HG02938 (cell line): ENCODE results near the gene ELMO1.
A peak's percentile ranks its signal among the peaks of the same experiment; 100 is the strongest.

Experiments used
- ATAC-seq: cut with Tn5 transposase; IDR thresholded peaks from one replicate; pipeline ENCODE4 v1.9.1; 2021; ENCODE audit warnings: mild to moderate bottlenecking, moderate library complexity; ENCODE audit not compliant: unreplicated experiment

Gene ELMO1

GRCh38 chr7:37475646-37476045 lies 27.0 kb upstream of the ELMO1 start:
- no peak for ATAC-seq

DNA sequence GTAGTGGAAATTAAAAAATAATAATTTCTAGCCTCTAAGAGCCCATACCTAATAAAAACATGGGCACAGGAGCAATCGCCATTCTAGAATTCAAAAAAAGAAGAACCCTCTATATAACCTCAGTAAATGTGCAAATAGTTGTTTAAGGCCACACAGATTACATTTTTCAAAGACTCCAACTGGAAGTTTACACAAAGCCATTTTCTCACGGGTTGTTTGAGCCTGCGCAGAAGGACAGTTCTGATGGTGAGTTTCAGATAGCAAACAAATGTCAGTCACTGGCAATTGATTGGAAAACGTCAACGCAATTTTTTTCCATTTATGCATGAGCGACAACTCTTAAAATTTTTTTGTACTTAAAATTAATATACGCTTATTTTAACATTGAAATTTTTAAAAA lies 23.0 kb upstream of the ELMO1 start:
- no peak for ATAC-seq

DNA sequence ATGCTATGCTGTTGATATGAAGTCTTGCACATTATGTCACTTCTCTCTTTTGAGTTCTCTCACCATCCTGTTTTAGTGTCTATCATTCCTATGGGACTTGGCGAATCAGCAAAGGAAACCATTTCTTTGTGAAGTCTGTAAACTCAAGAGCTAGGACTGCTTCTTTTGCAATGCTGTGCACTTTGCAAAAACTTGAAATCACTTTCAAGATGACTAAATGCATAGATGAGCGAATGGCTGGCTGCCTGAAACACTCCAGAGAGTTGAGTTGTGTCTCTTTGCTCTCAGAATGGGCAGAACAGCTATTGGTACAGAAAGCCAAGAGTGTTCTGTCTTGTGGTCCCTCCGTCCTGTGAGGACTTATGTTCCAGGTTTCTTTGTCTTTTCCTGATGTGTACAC lies 18.3 kb upstream of the ELMO1 start:
- ATAC-seq: peak; percentile 68

DNA sequence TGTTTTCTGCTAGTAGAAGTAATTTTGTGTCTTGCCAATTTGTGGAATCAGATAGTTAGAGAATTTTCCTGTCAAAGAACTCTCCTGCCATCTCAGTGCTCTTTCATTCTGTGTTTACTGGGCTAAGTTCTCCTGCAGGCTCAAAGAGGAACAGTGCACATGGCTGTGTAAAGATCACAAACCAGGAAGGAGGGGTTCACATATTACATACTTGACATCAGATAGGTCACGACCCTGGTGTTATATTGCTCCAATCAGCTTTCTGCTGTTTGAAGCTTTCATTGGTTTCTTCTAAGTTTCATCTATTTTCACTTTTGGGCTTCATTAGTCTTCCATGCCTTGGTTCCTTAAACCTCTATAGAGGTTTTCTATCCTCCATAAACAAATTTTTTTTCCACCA lies 13.5 kb upstream of the ELMO1 start:
- ATAC-seq: no peak

DNA sequence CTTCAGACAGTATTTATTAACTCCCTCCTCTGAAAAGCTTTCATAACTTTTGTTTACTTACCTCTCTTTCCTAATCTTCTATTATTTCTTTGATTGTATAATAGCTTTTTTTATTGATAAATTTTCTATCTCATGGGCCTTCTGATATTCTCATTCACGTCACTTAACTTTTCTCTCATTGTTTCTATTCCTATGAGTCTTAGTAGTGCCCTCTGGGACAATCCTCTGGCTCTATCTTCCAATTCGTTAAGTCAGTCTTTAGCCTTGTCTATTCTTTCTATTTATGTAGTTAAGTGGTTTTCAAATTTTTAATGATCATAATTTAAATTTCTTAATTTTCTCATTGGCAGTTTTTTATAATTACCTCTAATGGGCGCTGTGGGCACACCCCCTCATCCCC lies 6.4 kb upstream of the ELMO1 start:
- ATAC-seq: no peak

DNA sequence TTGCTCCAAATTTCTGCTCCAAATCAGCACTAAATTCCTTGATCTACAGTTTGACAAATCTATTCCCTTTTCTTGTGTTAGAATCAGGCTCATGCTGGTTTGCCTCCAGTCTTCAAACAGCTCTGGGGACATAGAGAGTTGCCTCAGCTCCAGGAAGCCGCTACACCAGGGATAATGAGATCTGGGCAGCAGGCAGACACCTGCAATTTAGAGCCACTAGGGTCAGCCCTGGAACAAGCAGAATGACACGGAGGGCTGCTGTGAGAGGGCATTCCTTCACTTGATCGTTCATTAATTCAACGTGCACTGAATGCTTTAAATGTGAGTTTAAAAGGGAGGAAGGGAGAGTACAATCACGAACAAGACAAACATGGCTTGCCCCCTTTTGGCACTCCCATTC lies 3.7 kb upstream of the ELMO1 start:
- ATAC-seq: no peak

DNA sequence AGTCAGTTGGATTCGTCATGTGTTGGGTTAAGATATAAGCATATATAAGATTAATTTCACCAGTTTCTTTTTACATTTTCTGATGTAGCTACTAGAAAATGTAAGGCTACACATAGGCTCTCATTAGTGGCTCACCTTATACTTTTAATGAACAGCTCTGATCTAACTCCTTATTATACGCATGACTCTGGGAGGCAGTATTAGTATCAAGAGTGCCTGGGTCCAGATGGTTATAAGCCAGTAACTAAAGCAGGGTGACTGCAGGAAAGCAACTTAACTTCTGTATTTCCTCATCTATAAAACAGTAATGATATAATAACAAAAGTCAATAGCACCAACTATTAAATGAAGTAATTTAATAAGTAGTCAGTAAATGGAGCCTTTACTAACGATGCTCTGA lies 1.4 kb upstream of the ELMO1 start:
- no peak for ATAC-seq

DNA sequence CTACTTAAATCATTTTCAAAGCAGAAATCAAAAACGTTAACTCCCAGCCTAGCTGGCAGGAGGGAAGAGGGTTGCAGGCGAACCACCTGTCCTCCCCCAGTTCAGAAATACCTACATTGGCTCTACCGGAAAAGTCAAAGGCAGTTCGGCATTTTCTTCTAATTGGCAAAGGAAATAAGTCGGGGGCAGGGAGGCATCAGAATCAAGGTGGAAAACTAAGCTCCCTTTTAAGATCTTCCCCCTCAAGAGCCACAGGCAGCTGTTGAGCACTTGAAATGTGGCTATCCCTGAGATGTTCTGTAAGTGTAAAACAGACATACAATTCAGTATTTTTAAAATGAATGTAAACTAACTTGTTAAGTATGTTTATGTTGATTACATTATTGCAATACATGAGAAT lies 957 bp upstream of the ELMO1 start:
- ATAC-seq: no peak

- ATAC-seq: peak; percentile 23
These were observed 541 bp downstream of the ELMO1 start for GRCh38 chr7:37448011-37448635.

DNA sequence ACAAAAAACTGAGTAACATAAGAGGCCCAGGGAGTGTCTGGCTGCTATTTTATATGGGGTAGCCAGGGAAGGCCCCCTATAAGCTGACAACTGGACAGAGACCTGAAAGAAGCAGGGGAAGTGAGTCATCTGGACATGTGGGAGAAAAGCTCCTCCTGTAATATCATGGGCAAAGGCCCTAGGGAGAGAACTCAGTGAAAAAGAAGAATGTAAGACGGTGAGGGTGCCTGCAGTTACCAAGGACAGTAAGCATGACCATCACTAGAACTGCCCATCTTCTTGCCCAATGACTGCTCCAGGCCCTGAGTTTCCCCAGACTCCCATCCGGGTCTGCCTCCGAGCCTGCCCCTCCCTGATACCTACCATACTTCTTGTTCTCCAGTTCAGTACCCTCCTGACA lies 2.3 kb downstream of the ELMO1 start:
- no peak for ATAC-seq

DNA sequence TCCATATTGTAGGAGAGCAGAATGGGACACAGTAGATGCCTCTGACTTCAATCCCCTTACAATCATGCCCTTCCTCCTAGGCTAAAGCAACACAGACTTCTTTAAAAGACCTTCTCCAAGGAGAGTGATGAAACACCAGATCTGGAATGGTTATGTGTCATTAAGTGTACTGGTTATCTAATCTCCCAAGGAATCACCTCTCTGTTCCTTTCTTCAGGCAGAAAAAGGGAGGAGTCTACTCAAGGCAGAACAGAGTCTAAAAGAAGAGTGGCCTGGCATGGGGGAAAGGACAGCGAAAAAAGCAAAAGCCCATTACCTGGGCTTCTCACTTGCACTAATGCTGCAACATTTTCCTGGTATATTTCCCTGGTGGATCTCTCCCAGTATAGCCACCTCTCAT lies 2.9 kb downstream of the ELMO1 start:
- ATAC-seq: no peak

GRCh38 chr7:37445064-37445723 lies 3.5 kb downstream of the ELMO1 start:
- ATAC-seq: no peak

- ATAC-seq: no peak
These were observed 5.0 kb downstream of the ELMO1 start for GRCh38 chr7:37443627-37444026.

DNA sequence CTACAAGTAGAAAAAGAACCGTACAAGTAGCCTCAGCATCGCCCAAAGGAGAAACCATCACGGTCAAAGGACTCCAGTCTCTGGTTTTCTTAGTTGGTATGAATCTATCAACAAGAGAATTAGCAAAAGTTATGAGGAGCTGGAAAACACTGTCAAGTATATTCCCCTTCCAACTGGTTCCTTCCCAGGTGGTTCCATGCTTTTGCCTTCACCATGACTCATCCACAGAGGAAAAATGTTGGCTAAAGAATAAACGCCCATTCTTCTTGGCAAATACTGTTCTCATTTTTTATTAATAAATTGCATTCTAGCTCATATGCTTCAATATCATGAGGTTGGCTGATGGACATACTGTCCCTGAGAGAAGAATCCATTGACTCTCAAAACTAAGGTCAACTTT lies 6.4 kb downstream of the ELMO1 start:
- ATAC-seq: no peak

GRCh38 chr7:37441816-37442215 lies 6.8 kb downstream of the ELMO1 start:
- no peak for ATAC-seq

DNA sequence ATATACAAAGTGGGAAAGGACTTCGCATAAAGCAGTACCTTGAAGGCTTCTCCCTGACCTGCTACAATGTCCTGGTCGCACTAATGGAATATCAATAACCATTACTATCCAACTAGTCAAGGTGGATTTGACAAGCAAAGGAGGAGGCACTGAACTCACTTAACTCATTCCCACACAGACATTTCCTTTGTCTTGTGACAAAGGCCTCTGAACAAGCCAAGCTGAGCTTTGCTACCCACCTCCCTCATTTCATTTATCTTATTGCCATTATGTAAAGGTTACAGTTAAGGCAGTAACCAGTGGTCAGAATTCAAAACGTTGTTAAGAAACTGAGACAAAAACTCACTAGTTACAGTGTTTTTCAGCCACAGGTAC lies 7.3 kb downstream of the ELMO1 start:
- ATAC-seq: no peak

DNA sequence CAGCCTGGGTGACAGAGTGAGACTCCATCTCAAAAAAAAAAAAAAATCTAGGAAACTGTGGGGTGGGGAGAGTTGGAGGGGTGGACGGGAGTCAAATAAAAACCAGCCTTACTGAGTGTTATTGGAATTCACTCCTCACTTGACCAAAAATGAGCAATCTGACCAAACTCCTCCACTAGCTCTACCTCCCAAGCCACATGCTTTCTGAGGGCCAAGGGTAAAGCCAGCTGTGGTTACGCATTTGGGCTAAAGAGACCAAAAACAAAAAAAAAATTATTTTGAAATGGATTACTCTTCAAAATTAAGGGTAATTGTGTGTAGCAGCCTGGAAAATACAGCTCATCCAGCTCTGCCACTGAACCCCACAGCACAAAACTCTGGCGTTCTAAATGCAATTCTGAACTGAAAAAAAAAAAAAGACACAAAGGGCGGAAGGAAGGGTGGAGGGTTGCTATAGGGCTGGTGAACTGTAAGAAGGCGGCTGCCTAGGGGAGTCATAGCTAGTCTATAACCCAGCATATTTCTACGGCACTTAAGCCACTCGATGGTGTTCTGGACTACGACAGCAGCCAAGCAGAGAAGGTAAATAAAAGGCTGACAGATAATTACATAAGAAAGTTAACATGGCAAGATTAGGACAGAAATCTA lies 7.8 kb downstream of the ELMO1 start:
- no peak for ATAC-seq

DNA sequence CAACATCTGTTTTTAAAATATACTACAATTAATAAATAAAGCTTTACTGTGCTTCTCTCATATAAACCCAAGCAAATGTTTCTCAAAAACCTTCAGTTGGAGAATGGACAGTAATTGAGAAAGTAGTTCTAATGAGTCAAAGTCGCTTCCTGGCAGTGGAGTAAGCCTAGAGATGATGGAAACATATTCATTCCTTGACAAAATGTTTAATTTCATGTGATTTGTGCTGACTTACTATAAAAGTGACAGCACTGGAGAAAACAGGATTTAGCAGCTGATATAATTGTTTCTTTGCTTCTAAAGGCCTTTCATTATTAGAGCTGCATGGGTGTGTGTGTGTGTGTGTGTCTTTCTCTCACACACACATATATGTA lies 9.0 kb downstream of the ELMO1 start:
- no peak for ATAC-seq

DNA sequence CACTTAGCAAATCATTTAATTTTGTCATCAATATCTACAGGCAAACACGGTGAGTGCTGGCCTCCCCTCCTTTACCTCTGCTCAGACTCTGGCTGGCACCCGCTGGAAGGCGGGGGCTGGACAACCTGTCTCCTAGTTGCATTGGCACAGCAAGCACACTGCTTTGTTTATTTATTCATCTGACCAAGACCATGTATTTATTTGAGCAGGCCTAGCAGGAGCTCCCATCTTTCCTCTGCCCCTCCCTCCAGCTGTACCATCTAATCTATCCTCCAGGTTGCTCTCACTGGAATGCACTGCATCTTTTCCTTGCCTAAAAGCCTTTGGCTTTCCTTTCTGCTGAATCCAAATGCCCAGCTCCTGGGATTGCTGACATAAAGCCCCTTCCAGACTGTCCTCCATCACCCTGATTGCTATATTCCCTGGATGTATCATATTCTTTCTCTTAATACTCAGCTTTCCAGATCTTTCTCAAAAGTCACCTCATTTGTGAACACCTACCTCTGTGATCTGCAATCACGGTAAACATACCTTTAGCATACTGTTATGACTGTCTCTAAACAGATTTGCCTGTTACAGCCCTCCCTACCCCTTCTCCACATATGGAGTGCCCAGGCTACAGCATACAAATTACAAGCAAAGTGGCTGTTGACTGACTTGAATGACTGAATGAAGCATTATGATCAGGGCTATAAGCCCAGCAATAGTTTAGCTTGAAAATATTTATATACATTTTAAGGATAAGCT lies 9.6 kb downstream of the ELMO1 start:
- ATAC-seq: no peak

DNA sequence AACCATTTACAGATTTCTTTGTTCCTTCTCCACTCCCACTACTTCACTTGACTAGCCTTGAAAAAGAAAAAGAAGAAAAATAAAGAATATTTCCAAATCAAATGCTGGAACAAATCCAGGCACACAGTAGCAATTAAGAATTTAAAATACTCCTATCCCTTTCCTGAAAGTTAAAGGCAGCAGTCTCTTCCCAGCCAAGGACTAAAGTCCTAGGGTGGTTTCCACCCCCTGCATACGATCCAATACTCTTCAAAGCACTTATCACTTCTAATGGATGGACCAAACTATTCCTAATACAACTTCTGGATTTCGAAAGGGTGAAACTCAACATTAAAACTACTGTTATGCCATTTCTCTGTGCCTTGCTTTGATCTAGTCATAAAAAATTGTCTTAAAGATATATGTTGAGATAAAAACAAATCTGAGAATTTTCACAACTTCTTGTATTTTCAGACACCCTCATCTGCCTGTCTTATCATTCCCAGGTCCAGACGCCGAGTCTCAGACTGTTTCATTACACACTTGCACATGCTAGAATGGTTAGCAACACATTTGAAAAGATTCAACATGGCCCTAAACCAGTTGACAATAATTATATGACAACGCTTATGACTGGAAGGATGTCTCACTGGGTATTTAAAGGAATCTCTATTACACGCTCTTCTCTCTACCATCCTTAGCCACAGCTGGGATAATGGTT lies 13.4 kb downstream of the ELMO1 start:
- no peak for ATAC-seq

DNA sequence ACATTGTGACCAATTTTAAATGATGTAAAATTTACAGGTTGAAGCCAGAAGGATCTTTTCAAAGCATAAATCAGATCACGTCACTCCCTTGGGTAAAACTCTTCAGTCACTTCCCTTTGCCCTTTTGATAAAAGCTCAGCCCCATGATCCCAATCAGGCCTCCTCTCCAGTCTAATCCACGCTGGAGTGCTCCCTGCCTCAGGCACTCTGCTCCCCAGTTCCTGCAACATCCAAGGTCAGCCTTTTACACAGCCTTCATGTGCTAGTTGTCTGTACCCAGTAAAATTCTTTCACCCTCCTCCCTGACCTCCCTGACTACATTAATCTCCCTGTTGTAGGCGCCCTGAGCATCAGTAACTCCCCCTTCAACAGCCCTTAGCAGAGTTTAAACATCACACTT lies 14.1 kb downstream of the ELMO1 start:
- ATAC-seq: no peak
